Measurements from ENCODE around the gene RTF2. TPM values are rescaled to one million over a fixed set of nuclear protein-coding genes. Genes with fewer than 3 reads are reported as not detected.
"Not testable (repeated sequence)": the region's sequence is repeated elsewhere in the genome, so short reads cannot be mapped to it uniquely, and the experiment has no call there.

Gene RTF2
- polyA plus RNA-seq, 4 donors = 70.2 to 83.5 (median 78.4) TPM

GRCh38 chr20:56552911-56553629 is 84.6 kb downstream of the RTF2 start:
- DNase-seq (no peak), FAIRE-seq (no peak)
- 45 to 64% (median 51%) methylated on average over 8 of the region's 8 CpGs for WGBS, 3 donors
- Histone ChIP-seq H3K27ac (ENCODE audit: low read depth in 1 of 3, low read length in 2 of 3) (no peak overlapping the region), H3K36me3 (ENCODE audit: control insufficient read depth in 3 of 3, insufficient read depth in 2 of 3, low read depth in 1 of 3, low read length in 3 of 3) (no peaks in the 10 kb centered on the region), H3K27me3 (ENCODE audit: control insufficient read depth in 3 of 3, insufficient read depth in 3 of 3, low read length in 3 of 3) (no peaks in the 10 kb centered on the region), H3K4me3 (ENCODE audit: low read depth in 1 of 3, low read length in 3 of 3) (no peak overlapping the region), H3K4me1 (ENCODE audit: control insufficient read depth in 3 of 3, insufficient read depth in 2 of 3, low read depth in 1 of 3, low read length in 2 of 3) (no peaks in the 10 kb centered on the region), H3K9me3 (ENCODE audit: control insufficient read depth in 2 of 2, insufficient read depth in 1 of 2, low read depth in 1 of 2, low read length in 1 of 2) (no peaks in the 10 kb centered on the region)

GRCh38 chr20:56554869-56555268 is 86.4 kb downstream of the RTF2 start:
- H3K27ac ChIP-seq (ENCODE audit: low read depth in 1 of 3, low read length in 2 of 3) = peak overlapping the region in 1 of 3 donors; percentile 33
- 16 to 34% (median 26%) methylated on average over 4 of the region's 4 CpGs for WGBS, 3 donors
- no peak overlapping the region for H3K4me3 ChIP-seq (ENCODE audit: low read depth in 1 of 3, low read length in 3 of 3)
- no peaks in the 10 kb centered on the region for H3K27me3 ChIP-seq (ENCODE audit: control insufficient read depth in 3 of 3, insufficient read depth in 3 of 3, low read length in 3 of 3)
- H3K9me3 ChIP-seq (ENCODE audit: control insufficient read depth in 2 of 2, insufficient read depth in 1 of 2, low read depth in 1 of 2, low read length in 1 of 2) = no peaks in the 10 kb centered on the region
- no peaks in the 10 kb centered on the region for H3K36me3 ChIP-seq (ENCODE audit: control insufficient read depth in 3 of 3, insufficient read depth in 2 of 3, low read depth in 1 of 3, low read length in 3 of 3)
- DNase-seq = peak; percentile 7 to 14
- no peaks in the 10 kb centered on the region for H3K4me1 ChIP-seq (ENCODE audit: control insufficient read depth in 3 of 3, insufficient read depth in 2 of 3, low read depth in 1 of 3, low read length in 2 of 3)
- FAIRE-seq = no peak

GRCh38 chr20:56558968-56559367 is 90.5 kb downstream of the RTF2 start:
- FAIRE-seq (no peak), DNase-seq (no peak)
- Histone ChIP-seq H3K4me1 (ENCODE audit: control insufficient read depth in 3 of 3, insufficient read depth in 2 of 3, low read depth in 1 of 3, low read length in 2 of 3) (no peaks in the 10 kb centered on the region), H3K9me3 (ENCODE audit: control insufficient read depth in 2 of 2, insufficient read depth in 1 of 2, low read depth in 1 of 2, low read length in 1 of 2) (no peaks in the 10 kb centered on the region), H3K27ac (ENCODE audit: low read depth in 1 of 3, low read length in 2 of 3) (no peak overlapping the region), H3K4me3 (ENCODE audit: low read depth in 1 of 3, low read length in 3 of 3) (no peak overlapping the region), H3K36me3 (ENCODE audit: control insufficient read depth in 3 of 3, insufficient read depth in 2 of 3, low read depth in 1 of 3, low read length in 3 of 3) (no peaks in the 10 kb centered on the region), H3K27me3 (ENCODE audit: control insufficient read depth in 3 of 3, insufficient read depth in 3 of 3, low read length in 3 of 3) (no peaks in the 10 kb centered on the region)
- WGBS, 3 donors = 53 to 63% (median 57%) methylated on average over 6 of the region's 6 CpGs

DNA sequence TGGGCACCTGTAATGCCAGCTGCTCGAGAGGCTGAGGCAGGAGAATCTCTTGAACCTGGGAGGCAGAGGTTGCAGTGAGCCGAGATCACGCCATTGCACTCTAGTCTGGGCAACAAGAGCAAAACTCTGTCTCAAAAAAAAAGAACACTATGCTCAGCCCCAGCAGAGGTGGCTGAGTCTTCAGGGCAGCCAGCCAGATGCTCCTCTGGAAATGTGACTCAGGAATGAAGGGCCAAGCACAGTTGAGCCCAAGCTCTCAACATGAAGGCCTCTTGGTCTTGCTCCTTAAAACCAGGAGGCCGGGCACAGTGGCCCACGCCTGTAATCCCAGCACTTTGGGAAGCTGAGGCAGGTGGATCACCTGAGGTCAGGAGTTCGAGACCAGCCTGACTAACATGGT is 96.1 kb downstream of the RTF2 start:
- FAIRE-seq; H3K27me3 ChIP-seq (ENCODE audit: control insufficient read depth in 3 of 3, insufficient read depth in 3 of 3, low read length in 3 of 3); DNase-seq; H3K9me3 ChIP-seq (ENCODE audit: control insufficient read depth in 2 of 2, insufficient read depth in 1 of 2, low read depth in 1 of 2, low read length in 1 of 2); H3K4me3 ChIP-seq (ENCODE audit: low read depth in 1 of 3, low read length in 3 of 3); H3K36me3 ChIP-seq (ENCODE audit: control insufficient read depth in 3 of 3, insufficient read depth in 2 of 3, low read depth in 1 of 3, low read length in 3 of 3); H3K27ac ChIP-seq (ENCODE audit: low read depth in 1 of 3, low read length in 2 of 3); H3K4me1 ChIP-seq (ENCODE audit: control insufficient read depth in 3 of 3, insufficient read depth in 2 of 3, low read depth in 1 of 3, low read length in 2 of 3): not testable (repeated sequence)
- WGBS, 3 donors = 79 to 93% (median 82%) methylated on average over 6 of the region's 6 CpGs

DNA sequence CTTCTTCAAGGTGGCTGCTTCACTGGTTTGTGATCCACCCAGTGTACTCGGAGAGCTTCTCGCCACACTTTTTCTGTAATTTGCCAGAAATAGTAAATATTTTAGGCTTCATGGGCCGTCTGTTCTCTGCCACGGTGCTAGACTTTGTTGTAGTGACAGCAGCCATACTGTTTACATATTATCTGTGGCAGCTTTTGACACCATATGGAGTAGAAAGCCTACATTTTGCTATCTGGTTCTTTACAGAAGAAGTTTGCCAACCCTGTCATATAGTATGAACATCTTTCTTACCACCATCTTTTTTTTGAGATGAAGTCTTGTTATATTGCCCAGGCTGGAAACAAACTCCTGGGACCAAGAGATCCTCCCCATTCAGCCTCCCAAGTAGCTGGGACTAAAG is 97.1 kb downstream of the RTF2 start:
- Histone ChIP-seq H3K9me3 (ENCODE audit: control insufficient read depth in 2 of 2, insufficient read depth in 1 of 2, low read depth in 1 of 2, low read length in 1 of 2) (no peaks in the 10 kb centered on the region), H3K27me3 (ENCODE audit: control insufficient read depth in 3 of 3, insufficient read depth in 3 of 3, low read length in 3 of 3) (no peaks in the 10 kb centered on the region), H3K27ac (ENCODE audit: low read depth in 1 of 3, low read length in 2 of 3) (no peak overlapping the region), H3K4me3 (ENCODE audit: low read depth in 1 of 3, low read length in 3 of 3) (no peak overlapping the region), H3K4me1 (ENCODE audit: control insufficient read depth in 3 of 3, insufficient read depth in 2 of 3, low read depth in 1 of 3, low read length in 2 of 3) (no peaks in the 10 kb centered on the region), H3K36me3 (ENCODE audit: control insufficient read depth in 3 of 3, insufficient read depth in 2 of 3, low read depth in 1 of 3, low read length in 3 of 3) (no peaks in the 10 kb centered on the region)
- no peak for DNase-seq
- WGBS, 3 donors = 79 to 81% (median 80%) methylated on average over 4 of the region's 4 CpGs
- FAIRE-seq = no peak

DNA sequence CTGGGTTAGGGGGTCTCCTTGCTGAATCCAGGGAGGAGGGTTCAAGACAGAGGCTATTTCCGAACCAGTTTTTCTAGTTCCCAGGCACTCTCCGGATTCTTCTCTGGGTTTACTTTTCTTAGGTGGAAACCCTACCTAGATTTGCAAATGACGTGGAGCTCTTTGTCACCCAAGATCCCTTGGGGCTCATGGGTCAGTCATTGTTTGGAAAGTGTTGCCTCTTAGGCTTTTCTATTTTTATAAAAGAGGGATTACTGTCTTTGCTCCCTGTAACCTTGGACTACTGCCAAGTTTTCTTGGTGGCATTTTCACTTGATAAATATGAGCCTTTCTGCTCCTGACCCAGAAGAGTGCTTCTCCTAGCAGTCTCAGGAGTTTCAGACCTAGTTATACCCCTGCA is 98.2 kb downstream of the RTF2 start:
- H3K9me3 ChIP-seq (ENCODE audit: control insufficient read depth in 2 of 2, insufficient read depth in 1 of 2, low read depth in 1 of 2, low read length in 1 of 2) = no peaks in the 10 kb centered on the region
- H3K27ac ChIP-seq (ENCODE audit: low read depth in 1 of 3, low read length in 2 of 3) = no peak overlapping the region
- no peaks in the 10 kb centered on the region for H3K36me3 ChIP-seq (ENCODE audit: control insufficient read depth in 3 of 3, insufficient read depth in 2 of 3, low read depth in 1 of 3, low read length in 3 of 3)
- no peak for FAIRE-seq
- WGBS, 3 donors = 22 to 53% (median 44%) methylated on average over 3 of the region's 3 CpGs
- H3K27me3 ChIP-seq (ENCODE audit: control insufficient read depth in 3 of 3, insufficient read depth in 3 of 3, low read length in 3 of 3) = no peaks in the 10 kb centered on the region
- H3K4me3 ChIP-seq (ENCODE audit: low read depth in 1 of 3, low read length in 3 of 3) = no peak overlapping the region
- DNase-seq = no peak
- H3K4me1 ChIP-seq (ENCODE audit: control insufficient read depth in 3 of 3, insufficient read depth in 2 of 3, low read depth in 1 of 3, low read length in 2 of 3) = no peaks in the 10 kb centered on the region

Other genes with a start within 250 kb of the RTF2 start
- gene MC3R, start 219.9 kb upstream of the RTF2 start, polyA plus RNA-seq = not detected
- gene FAM210B, start 109.7 kb upstream of the RTF2 start, polyA plus RNA-seq = 10 to 100 TPM; 18.1 to 44.6 (median 21.7) TPM
- 10 to 100 TPM in 3 of 4 donors, 1 to 10 TPM in 1; 4.3 to 26.6 (median 13.6) TPM for gene AURKA, start 76.4 kb upstream of the RTF2 start, polyA plus RNA-seq
- gene CSTF1, start 76.0 kb upstream of the RTF2 start, polyA plus RNA-seq = 10 to 100 TPM in 2 of 4 donors, 1 to 10 TPM in 2; 9.2 to 28.2 (median 11.3) TPM
- gene CASS4, start 56.4 kb upstream of the RTF2 start, polyA plus RNA-seq = 1 to 10 TPM in 2 of 4 donors, under 1 TPM in 1, not detected in 1; 0.70 to 1.5 (median 1.1) TPM
- gene FAM209A, start 56.1 kb downstream of the RTF2 start, polyA plus RNA-seq = under 1 TPM in 2 of 4 donors, not detected in 2; 0.22 to 0.32 TPM
- gene FAM209B, start 64.6 kb downstream of the RTF2 start, polyA plus RNA-seq = 1 to 10 TPM in 1 of 4 donors, under 1 TPM in 2, not detected in 1; 0.27 to 1.9 (median 0.31) TPM
- gene TFAP2C, start 160.7 kb downstream of the RTF2 start, polyA plus RNA-seq = under 1 TPM in 2 of 4 donors, not detected in 2; 0.04 to 0.18 TPM

Measured in small intestine (tissue), 7 donors.